A549 (cell line): ENCODE data around the gene FAM78A.

Experiments used
- CBX2 ChIP-seq: fragments of 200-600 bp; sonication (generic); IDR thresholded peaks from 2 replicates; pipeline ENCODE4 v1.6.1; 2016; ENCODE audit warnings: low read depth, mild to moderate bottlenecking, borderline replicate concordance
- CBX8 ChIP-seq: fragments of 200-600 bp; sonication (generic); IDR thresholded peaks from 2 replicates; pipeline ENCODE4 v1.6.1; 2016
- CEBPB ChIP-seq, 2 experiments: fragments of >200 bp in 1 of 2; sonication (Bioruptor Twin) in 1 of 2; formaldehyde crosslinking in 1 of 2; IDR thresholded peaks; 2 replicates each; pipeline ENCODE4 v1.6.1; 2012 to 2016
- CTCF ChIP-seq: fragments of >200 bp; sonication (Bioruptor Twin); formaldehyde crosslinking; IDR thresholded peaks from 3 replicates; pipeline ENCODE4 v1.5.1; 2016
- EHMT2 ChIP-seq: fragments of 200-600 bp; sonication (generic); IDR thresholded peaks from 2 replicates; pipeline ENCODE4 v1.6.1; 2016; ENCODE audit warnings: antibody characterized with exemption, low read depth, mild to moderate bottlenecking, moderate library complexity
- ELK1 ChIP-seq: fragments of 150-350 bp; IDR thresholded peaks from 2 replicates; pipeline ENCODE4 v1.6.1; 2014; ENCODE audit warnings: low read depth, mild to moderate bottlenecking, low read length
- JUN ChIP-seq, 2 experiments: fragments of >200 bp; sonication (Bioruptor Twin); formaldehyde crosslinking; IDR thresholded peaks; 2 replicates in 1 of 2; 3 replicates in 1 of 2; pipeline ENCODE4 v1.6.1; 2016 to 2017
- PHF8 ChIP-seq: fragments of 200-600 bp; sonication (generic); IDR thresholded peaks from 2 replicates; pipeline ENCODE4 v1.6.1; 2016; ENCODE audit warnings: low read depth, mild to moderate bottlenecking, antibody characterized with exemption, moderate library complexity, borderline replicate concordance
- POLR2A ChIP-seq: IDR thresholded peaks from 2 replicates; pipeline ENCODE4 v1.6.1; 2012; ENCODE audit warnings: mild to moderate bottlenecking, low read length
- RAD21 ChIP-seq, 2 experiments: fragments of >200 bp in 1 of 2; sonication (Bioruptor Twin) in 1 of 2; formaldehyde crosslinking in 1 of 2; IDR thresholded peaks in 1 of 2; conservative IDR thresholded peaks in 1 of 2; 2 replicates in 1 of 2; 3 replicates in 1 of 2; pipeline ENCODE4 v1.6.1; 2012 to 2018; ENCODE audit warnings: inconsistent platforms in 1 of 2
- SMC3 ChIP-seq: fragments of >200 bp; sonication (Bioruptor Twin); formaldehyde crosslinking; IDR thresholded peaks from 3 replicates; pipeline ENCODE4 v1.6.1; 2018; ENCODE audit warnings: inconsistent platforms

DNA sequence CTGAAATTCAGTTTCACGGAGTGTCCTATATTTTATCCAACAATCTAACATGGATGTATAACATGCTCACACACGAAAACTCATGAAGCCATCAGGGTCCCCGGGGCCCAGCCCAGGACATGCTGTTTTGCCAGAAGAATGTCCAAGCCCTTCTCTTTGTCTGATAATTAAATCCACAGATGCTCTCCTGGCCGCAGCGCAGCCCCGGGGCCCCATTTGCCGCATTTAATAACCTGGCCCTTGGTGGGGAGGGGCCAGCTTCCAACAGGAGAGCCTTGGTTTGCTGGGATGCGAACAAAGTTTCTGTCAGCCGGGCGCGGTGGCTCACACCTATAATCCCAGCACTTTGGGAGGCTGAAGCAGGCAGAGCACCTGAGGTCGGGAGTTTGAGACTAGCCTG is 43.2 kb upstream of the FAM78A start:
- TF ChIP-seq EHMT2 (no peak), CTCF (no peak), JUN (IDR thresholded peaks at IDR 0.05) (no peak), SMC3 (no peak), RAD21 (conservative IDR thresholded peaks at IDR 0.05 in 1 of 2, IDR thresholded peaks at IDR 0.05 in 1 of 2) (no peak), PHF8 (no peak), CBX2 (no peak), CEBPB (IDR thresholded peaks at IDR 0.05) (no peak), CBX8 (no peak), ELK1 (no peak), POLR2A (no peak)
